ENCODE results near the gene PTPRA.
"Not testable (repeated sequence)": the region's sequence is repeated elsewhere in the genome, so short reads cannot be mapped to it uniquely, and the experiment has no call there.

Gene PTPRA

GRCh38 chr20:3043322-3043721 lies 170.0 kb downstream of the PTPRA start, which contains the start of gene GNRH2:
Gene GNRH2, plus strand, starts transcription at chr20:3043622. Its CDS starts 793 bp downstream, at chr20:3044415.
- no peak for DNase-seq (ENCODE audit: low spot score)

DNA sequence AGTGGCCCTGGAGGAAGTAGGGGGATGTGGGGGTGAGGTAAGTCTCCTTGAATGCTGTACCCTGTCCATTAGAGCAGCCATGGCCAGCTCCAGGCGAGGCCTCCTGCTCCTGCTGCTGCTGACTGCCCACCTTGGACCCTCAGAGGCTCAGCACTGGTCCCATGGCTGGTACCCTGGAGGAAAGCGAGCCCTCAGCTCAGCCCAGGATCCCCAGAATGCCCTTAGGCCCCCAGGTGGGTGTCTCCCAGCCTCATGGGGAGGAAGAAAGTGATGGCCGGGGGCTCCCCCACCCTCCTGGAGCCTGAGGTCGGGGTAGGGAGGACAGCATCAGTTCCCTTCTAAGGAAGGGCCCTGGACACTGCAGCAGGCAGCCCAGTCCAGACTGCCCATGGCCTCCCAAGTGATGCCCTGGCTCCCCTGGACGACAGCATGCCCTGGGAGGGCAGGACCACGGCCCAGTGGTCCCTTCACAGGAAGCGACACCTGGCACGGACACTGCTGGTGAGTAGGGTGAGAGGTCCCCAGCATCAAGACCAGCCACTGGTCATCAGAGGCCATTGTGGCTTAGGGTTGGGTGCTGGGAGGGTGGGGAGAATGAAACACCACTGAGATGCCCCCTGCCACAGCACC lies 171.2 kb downstream of the PTPRA start:
- DNase-seq (ENCODE audit: low spot score) = no peak

DNA sequence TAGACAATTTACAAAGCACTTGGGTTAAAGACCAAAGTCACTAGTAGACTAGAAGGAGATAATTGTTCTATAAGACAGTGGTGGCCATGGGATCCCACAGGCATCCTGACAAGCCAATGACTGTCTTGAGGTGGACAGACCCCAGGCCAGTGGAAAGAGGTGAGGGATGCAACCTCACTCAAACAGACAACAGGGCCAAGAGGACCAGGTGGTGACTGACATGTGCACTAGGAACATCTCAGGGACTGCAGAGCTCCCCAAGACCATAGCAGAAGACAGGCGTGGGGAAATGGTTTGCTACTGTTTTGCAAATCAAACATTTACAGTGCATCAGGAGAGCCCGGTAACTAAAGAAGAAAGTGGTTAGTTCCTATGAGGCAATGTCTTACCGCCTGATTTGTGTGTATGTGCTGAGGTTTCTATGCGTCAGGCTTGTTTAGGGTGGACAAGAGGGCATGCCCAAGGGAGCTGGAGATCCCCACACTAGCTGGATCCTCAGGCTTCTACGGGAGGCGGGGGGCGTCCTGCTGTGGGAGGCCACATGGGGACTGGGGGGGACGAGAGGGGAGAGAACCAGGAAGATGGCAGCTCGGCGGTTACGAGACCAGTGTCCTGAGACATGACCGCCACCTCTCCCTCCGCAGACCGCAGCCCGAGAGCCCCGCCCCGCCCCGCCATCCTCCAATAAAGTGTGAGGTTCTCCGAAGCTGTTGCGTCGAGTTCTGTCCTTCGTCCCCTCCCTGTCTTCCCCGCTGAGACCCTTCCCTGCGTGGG lies 171.9 kb downstream of the PTPRA start:
- DNase-seq (ENCODE audit: low spot score) = peak; percentile 87

DNA sequence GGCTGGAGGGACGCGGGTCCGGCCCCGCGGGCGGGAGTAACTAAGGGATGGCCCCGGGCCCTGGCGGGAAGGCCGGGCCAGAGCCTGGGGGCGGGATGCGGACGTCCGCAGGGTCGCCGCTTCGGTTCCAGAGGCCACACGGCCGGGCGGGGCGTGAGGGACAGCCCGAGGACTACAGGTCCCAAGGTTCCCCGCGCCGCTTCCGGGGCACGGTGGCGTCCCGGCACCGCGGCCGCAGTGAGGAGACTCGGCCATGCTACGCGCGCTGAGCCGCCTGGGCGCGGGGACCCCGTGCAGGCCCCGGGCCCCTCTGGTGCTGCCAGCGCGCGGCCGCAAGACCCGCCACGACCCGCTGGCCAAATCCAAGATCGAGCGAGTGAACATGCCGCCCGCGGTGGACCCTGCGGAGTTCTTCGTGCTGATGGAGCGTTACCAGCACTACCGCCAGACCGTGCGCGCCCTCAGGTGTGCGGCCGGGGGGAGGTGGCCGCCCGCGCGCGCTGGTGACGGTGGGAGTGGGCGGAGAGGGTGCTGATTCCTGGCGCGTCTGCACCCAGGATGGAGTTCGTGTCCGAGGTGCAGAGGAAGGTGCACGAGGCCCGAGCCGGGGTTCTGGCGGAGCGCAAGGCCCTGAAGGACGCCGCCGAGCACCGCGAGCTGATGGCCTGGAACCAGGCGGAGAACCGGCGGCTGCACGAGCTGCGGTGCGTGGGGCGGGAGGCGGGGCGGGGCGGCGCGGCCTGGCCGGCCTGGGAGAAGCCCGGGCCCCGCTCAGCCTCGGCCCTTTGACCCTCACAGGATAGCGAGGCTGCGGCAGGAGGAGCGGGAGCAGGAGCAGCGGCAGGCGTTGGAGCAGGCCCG lies 172.8 kb downstream of the PTPRA start, which contains the start of gene MRPS26:
Gene MRPS26 (plus strand): TSS at position 237 of the 861 bp plus-strand sequence. CDS start 17 bp downstream, at position 254.
- DNase-seq (ENCODE audit: low spot score) = peak; percentile 96

DNA sequence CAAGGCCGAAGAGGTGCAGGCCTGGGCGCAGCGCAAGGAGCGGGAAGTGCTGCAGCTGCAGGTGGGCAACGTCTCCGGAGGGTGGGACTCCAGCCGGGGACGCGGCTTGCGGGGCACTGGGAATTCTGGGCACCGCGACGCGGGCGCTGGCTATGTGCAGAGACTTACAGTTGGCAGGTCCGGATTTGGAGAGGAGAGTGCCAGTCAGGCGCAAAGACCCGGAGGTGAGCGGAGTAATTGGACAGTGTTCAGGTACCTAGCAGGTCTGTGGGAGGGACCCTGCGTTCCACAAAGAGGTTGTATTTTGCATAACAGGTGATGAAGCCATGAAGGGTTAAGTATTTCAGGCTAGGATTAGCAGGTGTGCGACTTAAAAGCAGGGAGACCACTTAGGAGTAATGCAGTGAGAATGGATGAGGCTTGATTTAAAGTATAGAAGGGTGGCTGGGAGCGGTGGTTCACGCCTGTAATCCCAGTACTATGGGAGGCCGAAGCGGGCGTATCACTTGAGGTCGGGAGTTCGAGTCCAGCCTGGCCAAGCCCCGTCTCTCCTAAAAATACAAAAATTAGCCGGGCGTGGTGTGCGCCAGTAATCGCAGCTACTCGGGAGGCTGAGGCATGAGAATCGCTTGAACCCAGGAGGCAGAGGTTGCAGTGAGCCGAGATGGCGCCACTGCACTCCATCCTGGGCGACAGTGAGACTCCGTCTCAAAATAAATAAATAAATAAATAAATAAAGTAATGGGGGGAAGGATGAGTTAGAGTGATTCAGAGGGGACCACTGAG lies 173.6 kb downstream of the PTPRA start:
- DNase-seq (ENCODE audit: low spot score) = no peak

DNA sequence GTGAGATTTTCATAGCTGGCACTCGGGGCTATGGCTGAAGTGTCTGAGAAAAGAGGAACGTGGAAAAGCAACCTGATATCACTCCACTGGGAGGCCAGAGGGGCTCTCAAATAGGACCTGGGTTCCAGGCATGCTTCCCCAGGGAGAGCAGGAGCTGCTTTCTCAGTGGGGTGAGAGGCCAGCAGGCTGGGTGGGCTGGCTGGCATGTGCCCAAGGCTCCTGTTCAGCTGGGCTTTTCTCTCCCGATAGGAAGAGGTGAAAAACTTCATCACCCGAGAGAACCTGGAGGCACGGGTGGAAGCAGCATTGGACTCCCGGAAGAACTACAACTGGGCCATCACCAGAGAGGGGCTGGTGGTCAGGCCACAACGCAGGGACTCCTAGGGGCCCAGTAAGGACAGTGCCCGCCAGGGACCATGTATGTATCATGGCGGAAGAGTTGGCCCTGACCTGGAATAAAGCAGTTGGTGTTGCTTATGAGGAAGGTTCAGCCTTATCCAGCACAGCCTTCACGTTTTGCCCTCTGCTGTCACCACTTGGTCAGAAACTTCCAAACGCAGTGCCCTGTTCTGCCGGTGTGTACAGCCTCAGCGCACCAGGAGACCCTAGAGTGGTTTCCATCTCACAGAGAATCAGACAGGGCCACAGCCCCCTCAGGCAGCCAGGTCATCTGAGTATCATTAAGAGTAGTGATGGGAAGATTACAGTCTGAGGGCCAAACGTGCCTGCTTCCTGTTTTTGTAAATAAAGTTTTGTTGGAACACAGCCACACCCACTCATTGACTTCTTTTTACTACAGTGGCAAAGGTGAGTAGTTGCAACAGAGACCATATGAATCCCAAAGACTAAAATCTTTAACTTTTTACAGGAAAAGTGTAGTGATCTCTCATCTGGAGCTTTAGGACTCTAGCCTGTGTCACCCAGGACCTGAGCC lies 174.5 kb downstream of the PTPRA start:
- no peak for DNase-seq (ENCODE audit: low spot score)

DNA sequence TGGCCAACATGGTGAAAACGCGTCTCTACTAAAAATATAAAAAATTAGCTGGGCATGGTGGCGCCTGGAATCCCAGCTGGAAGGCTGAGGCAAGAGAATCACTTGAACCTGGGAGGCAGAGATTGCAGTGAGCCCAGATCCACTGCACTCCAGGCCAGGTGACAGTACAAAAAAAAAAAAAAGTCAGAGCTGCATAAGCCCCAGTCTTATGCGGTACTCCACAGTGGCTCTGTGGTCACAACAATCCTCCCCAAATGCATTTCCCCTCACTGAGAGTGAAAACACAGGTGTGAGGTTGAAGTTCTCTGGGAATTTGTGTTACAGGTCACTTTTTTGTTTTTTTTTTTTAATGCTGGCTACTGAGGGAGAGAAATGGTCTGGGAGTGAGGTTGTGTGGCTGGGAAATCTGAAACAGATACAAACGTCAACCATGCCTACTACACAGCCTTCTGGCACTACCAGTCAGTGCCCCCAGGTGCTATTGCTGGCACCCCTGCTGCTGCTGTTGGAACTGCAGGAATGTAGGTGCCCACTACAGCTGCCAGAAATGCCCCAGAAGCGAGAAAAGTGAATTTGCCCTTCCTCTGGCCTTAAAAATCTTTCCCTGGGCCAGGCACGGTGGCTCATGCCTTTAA lies 178.2 kb downstream of the PTPRA start:
- no peak for DNase-seq (ENCODE audit: low spot score)

GRCh38 chr20:3059489-3059888 lies 186.2 kb downstream of the PTPRA start:
- DNase-seq (ENCODE audit: low spot score) = no peak

- not testable (repeated sequence) for DNase-seq (ENCODE audit: low spot score)
Measured at GRCh38 chr20:3064119-3064518, 190.8 kb downstream of the PTPRA start.

DNA sequence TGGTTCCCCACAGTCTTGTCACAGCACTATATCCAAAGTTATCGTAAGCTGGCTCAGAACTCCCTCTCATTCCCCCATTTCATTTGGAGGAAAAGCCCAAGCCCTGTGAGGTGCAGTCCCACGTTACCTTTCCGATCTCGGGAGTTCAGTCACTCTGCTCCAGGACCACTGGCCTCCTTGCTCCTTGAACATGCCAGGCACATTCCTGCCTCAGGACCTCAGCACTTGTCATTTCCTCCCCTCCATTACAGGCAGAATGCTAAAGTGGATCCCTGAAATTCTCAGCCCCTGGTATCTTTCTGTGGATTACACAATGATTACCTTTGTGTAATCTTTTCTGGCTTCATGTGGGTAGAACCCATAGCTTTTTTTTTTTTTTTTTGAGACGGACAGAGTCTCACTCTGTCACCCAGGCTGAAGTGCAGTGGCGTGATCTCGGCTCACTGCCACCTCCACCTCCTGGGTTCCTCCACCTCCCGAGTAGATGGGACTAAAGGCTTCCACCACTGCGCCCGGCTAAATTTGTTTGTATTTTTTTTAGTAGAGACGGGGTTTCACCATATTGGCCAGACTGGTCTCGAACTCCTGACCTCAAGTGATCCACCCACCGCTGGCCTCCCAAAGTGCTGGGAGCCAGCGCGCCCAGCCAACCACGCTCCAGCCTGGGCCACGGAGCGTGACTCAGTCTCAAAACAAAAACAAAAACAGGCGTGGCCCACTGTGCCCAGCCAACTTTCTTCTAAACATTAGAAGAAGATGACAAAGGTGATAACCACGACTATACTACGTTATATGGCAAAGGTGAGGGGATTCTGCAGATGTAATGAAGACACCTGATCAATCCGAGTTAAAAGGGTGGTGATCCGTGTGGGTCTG lies 194.1 kb downstream of the PTPRA start:
- no peak for DNase-seq (ENCODE audit: low spot score)

GRCh38 chr20:3068075-3068474 lies 194.8 kb downstream of the PTPRA start:
- no peak for DNase-seq (ENCODE audit: low spot score)

GRCh38 chr20:3068986-3069900 lies 196.0 kb downstream of the PTPRA start:
- peak; percentile 60 for DNase-seq (ENCODE audit: low spot score)

- no peak for DNase-seq (ENCODE audit: low spot score)
Measured at GRCh38 chr20:3070725-3071124, 197.4 kb downstream of the PTPRA start.

DNA sequence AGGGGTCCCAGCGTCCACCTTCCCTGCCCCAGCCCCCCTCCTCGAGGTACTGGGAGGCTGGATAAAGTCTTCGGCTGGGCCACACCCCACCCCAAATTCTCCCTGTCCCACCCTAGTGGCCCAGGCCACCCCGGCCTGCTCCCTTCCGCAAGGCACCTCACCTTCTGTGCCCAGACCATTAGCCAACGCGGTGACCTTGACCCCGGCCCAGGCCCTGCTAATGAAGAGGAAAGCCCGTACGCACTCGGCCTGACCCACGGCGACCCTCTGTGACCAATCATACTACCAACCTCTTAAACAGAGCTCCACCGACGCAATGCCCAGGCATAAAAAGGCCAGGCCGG lies 198.0 kb downstream of the PTPRA start:
- no peak for DNase-seq (ENCODE audit: low spot score)

GRCh38 chr20:3071610-3072529 lies 198.6 kb downstream of the PTPRA start, which contains the start of gene OXT:
Gene OXT, plus strand, starts transcription at chr20:3071620. Its CDS starts 36 bp downstream, at chr20:3071656.
- no peak for DNase-seq (ENCODE audit: low spot score)

DNA sequence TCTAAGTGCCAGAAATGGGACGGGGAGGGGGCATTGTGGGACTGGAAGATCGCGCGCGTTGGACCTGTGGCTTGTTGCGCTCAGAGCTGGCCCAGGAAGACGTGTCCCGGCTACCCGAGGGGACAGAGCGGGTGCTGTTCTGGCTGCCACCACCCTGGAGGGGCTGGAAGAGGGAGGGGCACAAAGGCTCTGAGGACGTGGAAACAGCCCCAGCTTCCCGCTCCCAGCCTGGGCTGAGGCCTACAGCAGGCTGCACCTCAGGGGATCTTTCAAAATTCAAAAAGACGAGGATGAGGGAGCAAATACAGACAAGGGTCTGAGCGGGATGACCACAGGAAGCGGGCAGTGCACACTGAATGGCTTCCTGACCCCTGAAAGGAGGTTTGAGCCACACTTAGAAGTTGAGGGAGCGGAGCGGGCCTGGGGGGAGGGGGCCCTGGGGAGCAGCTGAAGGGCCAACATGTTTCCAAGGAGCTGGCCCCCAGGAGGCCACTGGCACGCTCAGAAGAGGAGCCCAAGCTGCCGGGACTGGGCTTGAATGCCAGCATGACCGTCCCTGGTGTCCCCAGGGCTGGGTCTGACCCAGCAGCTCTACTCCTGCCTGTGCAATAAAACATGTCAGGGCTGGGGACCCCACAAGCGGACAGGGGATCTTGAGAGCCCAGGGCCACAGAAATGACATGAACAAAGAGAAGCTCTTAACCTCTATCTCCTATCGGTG lies 199.4 kb downstream of the PTPRA start:
- no peak for DNase-seq (ENCODE audit: low spot score)

Data from AG08396 (cell line).